Activated T-cell treated with anti-CD3 and anti-CD28 coated beads, Interleukin-2, amount 50 U/mL, for 48 hours (primary cell): ENCODE measurements around the gene STAT6.
"Not testable (repeated sequence)": the region's sequence is repeated elsewhere in the genome, so short reads cannot be mapped to it uniquely, and the experiment has no call there.

Source experiments
- DNase-seq, 2 experiments: peaks; one replicate each; pipeline ENCODE4 v3.0.0-alpha.2; 2020

STAT6 gene

GRCh38 chr12:57126561-57126960 is 15.4 kb upstream of the STAT6 start:
- no peak for DNase-seq

- no peak for DNase-seq
These were observed 14.9 kb upstream of the STAT6 start for GRCh38 chr12:57126061-57126460.

- DNase-seq = peak; percentile 80 to 82
These were observed 13.2 kb upstream of the STAT6 start for GRCh38 chr12:57124261-57124877.

DNA sequence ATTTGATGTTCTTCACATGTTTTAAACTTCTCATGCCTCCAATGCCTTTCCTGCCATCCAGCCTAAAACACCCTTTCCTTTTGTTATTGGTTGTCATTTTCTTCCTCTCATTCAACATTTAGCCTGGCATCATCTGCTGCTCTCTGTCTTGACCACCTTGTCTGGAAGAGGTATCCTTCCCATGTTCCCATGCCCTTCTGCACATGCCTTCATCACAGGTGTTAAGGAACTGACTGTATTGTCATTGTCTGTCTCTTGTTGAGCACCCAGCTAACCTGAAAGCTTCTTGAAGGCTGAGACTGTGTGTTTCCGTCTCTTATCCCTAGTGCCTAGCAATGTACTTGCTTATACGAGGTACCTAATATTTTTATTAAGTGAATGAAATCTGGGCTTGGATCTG is 12.7 kb upstream of the STAT6 start:
- DNase-seq = no peak

DNA sequence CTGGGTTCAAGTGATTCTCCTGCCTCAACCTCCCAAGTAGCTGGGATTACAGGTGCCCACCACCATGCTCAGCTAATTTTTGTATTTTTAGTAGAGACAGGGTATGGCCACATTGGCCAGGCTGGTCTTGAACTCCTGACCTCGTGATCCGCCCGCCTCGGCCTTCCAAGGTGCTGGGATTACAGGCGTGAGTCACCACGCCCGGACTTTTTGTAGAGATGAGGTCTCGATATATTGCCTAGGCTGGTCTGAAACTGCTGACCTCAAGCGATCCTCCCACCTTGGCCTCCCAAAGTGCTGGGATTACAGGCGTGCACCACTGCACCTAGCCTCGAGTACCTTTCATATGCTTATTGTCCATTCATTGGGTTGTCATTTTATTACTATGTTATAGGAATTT is 9.6 kb upstream of the STAT6 start:
- not testable (repeated sequence) for DNase-seq

DNA sequence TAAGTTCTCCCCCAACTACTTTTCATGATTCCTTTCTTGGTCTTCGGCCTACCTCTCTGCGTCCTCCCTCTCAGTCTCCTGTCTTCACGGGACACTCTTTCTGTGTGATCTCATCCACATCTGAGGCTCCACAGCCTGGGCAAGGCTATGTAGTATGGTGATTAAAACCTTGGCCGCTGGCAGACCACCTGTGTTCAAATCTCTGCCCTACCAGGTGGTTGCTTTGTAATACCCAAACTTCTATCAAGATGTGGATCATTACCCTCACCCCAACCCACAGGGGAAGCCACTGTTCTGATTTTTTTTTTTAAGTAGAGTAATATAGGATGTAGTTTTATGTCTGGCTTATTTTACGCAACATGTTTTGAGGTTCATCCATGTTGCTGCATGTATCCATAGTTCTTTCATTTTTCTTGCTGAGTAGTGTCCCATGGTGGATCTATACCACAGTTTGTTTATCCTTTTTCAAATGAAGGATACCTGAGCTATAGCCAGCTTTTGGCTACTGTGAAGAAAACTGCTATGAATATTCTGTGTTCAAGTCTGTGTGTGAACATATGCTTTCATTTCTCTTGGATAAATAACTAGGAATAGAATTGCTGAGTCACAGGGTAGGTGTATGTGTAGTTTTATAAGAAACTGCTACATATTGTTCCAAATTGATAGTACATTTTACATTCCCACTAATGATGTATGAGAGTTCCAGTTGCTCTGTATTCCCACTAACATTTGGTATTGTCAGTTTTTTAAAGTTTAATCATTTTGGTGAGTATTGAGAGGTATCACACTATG is 8.3 kb upstream of the STAT6 start:
- no peak for DNase-seq

DNA sequence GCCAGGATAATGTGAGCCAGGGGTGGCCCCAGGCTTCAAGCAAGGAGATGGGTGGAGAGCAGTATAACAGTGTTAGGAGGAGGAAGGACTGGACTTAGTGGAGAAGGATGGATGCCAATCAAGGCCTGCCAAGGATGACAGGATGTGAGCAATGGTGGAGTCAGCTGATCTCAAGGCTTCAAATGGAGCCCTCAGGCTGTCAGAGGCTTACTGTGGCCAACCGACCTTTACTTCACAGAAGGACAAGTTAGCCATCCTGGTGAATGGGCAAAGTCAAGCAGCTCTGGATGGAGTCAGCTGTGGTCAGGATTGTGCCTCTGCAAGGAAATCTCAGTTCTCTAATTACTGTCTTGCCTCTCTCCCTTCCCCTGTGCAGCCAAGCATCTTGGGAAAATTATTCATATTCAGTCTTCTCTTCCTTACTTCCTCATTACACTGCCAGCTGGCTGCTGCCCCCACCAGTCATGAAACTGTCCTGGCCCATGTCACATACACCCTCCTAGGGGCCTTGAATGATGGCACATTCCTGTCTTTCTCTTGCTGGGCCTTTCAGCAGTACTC is 7.6 kb upstream of the STAT6 start:
- DNase-seq = no peak

DNA sequence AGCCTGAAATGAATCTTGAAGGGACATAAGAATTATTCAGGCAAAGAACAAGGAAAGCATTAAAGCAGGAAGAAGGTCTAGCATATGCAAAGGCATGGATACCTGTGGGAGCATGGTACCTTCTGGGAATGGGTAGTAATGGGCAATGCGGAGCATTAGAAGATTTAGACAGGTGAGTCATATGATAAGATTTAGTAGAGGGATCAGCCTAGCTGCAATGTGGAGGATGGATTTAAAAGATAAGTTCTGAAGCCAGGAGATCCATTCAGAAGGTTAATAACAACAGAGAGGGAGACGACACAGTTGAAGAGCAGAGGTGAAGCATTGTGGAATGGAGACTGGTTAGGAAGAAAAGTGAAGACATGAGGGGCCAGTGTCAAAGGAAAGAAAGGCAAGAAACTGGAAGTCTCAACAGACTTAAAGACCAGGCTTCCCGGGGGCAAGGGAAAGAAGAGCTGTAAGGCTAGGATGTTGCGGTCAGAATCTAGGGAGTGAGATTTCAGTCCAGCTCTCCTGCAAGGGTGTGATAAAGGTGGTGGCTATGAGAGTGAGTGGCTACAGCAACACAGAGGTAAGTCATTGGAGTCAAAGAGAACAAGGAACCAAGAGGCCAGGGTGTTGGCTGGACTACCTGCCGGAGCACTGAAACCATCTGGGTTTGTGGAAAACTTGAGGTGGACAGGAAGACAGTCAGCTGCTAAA is 5.6 kb upstream of the STAT6 start:
- DNase-seq = no peak

GRCh38 chr12:57112492-57113294 is 1.5 kb upstream of the STAT6 start:
- DNase-seq = no peak

DNA sequence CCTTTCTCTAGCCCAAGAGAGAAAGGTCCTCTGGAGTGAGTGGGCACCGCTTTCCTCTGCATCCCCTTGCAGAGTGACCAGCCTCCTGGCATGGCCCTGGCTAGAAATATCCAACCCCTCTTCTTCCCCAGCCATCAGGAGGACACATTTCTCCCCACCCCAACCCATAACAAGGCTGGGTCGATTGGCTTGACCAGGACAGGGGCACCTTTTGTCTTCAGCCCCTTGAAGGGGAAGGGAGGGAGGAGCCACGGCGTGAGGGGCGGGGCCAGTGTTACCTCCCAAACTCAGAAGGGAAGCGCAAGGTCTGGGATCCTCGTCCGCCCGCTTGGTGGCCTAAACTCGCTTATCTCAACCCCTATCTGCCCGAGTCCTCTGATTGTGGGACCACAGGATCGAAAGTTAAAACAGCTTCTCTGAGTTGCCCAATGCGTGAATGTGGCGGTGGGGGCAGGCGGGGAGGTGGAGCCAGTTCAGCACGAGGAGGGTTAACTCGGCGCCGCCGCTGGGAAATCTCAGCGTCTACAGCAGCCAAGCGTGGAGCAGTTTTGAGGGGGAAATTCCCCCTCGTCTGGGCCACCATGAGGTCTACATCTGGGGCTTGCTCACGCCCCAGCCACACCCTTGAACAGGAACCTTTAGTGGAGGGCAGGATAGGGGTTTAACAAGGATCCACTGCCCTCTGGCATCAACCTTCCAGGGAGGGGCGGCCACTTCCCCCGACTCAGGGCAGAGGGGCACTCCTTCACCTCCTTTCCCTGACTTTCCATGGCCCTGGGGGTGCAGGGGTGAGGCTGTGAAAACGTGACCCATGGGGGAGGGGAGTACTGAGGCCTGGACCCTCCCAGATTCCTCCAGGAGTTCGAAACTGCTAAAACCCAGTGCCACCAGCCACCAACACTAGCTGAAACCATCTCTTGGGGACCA is 795 bp downstream of the STAT6 start:
- DNase-seq = peak; percentile 86 to 88

- no peak for DNase-seq
These were observed 1.7 kb downstream of the STAT6 start for GRCh38 chr12:57109207-57110103.

GRCh38 chr12:57107456-57108155 is 3.6 kb downstream of the STAT6 start:
- no peak for DNase-seq

DNA sequence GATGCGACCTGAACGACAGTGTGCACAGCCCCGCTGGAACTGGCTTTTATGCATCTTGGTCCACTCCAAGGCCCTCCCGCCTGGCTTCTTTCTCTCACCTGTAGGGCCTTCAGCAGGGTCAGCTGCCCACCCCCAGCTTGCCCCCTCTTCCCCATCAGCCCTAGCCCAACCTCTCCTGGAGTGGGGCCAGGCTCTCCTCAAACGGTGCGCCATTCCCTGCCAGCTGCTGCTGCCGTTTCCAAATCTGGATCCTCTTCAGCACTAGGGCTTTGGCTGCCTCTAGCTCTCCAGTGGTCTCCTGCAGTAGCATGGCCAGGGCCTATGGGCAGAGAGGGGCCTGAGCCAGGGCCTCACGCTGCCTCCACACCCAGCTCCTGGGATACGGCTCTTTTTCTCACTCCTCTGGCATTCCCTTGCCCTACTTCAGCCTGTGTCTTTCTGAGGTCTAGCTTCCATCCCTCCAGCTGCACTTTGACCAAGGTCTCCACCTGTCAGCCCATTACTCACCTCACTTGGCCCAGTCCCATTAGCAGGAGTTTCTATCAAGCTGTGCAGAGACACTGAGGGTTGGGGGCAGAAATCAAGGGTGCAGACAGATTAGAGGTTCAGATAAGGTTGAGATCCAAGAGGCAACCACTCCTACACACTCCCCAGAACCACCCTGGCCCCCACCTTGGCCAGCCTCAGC is 5.0 kb downstream of the STAT6 start:
- DNase-seq = no peak

GRCh38 chr12:57105011-57105753 is 6.0 kb downstream of the STAT6 start:
- no peak for DNase-seq

DNA sequence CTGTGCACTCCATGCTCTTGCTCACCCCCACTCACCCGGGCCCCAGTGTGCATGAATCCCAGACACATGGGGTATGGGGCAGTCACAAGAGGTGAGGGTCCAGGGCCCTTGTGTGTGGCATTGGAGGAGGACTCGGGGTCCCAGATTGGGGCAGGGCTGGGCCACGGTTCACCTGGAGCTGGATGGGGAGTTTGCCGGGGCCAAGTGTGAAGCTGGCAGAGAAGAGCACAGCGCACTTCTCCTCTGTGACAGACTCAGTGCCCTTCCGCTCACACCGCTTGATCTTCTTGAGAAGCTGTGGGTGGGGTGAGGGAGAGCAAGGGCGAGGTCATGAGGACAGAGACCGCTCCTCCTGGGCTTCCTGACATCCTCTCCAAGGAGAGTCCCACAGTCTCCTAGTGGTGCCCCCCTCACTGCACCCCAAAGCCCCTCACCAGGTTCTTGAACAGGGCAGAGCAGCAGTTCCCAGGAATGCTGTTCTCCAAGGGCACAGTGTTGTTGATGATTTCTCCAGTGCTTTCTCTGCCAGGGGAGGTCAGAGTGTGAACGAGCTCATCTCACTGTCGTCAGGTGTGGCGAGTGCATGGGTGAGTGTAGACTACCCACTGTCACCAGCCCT is 6.8 kb downstream of the STAT6 start:
- DNase-seq = no peak

GRCh38 chr12:57103856-57104255 is 7.3 kb downstream of the STAT6 start:
- no peak for DNase-seq

DNA sequence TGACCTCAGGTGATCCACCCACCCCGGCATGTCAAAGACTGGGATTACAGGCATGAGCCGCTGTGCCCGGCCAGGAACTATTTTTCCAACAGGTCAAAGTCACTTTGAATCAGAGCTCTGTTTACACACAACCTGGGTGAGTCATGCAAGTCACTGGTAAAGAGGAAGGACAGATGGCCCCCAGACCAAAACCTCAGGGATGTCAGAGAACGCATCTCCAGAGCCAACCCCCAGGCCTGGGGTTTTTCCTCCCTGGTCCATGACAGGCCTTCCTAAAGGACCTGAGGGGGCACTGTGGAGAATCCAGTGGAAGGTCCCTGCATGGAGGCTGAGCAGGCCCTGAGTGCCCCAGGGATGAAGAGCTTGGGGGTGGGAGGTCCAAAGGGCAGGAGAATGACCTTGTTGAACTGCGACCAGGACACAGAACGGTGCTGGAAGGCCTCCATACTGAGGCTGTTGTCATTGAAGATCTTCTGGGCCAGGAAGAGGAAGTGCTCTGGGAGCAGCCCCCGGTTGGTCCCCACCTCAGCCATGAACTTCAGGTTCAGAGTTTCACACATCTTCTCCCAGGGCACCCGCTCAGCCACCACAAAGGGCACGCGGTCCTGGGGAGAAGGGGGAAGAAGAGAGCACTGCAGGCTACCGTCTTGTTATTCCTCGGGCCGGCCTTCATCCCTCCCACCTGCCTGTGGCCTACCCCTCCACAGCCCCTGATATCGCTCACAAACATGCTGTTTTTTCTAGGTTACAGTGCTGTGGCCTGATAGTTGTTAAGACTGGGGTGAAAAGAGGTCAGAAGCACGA is 9.1 kb downstream of the STAT6 start:
- no peak for DNase-seq
